HG03103 (cell line): ENCODE data around the gene KLK1.
A peak's percentile ranks its signal among the peaks of the same experiment; 100 is the strongest.

ENCODE experiments used
- ATAC-seq: cut with Tn5 transposase; IDR thresholded peaks from one replicate; pipeline ENCODE4 v1.9.1; 2021; ENCODE audit warnings: low read depth; ENCODE audit not compliant: unreplicated experiment

Gene KLK1

GRCh38 chr19:50836543-50837195 is 13.1 kb upstream of the KLK1 start:
- no peak for ATAC-seq

GRCh38 chr19:50835785-50836542 is 12.4 kb upstream of the KLK1 start:
- ATAC-seq = peak; percentile 82

GRCh38 chr19:50835103-50835784 is 11.7 kb upstream of the KLK1 start:
- ATAC-seq = no peak

- ATAC-seq = no peak
Measured at GRCh38 chr19:50833802-50834167, 10.2 kb upstream of the KLK1 start.

- ATAC-seq = no peak
Measured at GRCh38 chr19:50833117-50833801, 9.7 kb upstream of the KLK1 start, which contains the start of gene KLK15. KLK15 (minus strand) TSS chr19:50833574; CDS start chr19:50831492, 2,082 bp downstream.

GRCh38 chr19:50832666-50833065 is 9.1 kb upstream of the KLK1 start:
- ATAC-seq = no peak

- no peak for ATAC-seq
Measured at GRCh38 chr19:50831026-50831396, 7.4 kb upstream of the KLK1 start.

- ATAC-seq = no peak
Measured at GRCh38 chr19:50830266-50831025, 6.9 kb upstream of the KLK1 start.

- ATAC-seq = no peak
Measured at GRCh38 chr19:50829801-50830200, 6.2 kb upstream of the KLK1 start.

- no peak for ATAC-seq
Measured at GRCh38 chr19:50827476-50827875, 3.9 kb upstream of the KLK1 start.

- ATAC-seq = no peak
Measured at GRCh38 chr19:50826492-50827240, 3.1 kb upstream of the KLK1 start.

- ATAC-seq = no peak
Measured at GRCh38 chr19:50822661-50823208, 852 bp downstream of the KLK1 start.

- ATAC-seq = no peak
Measured at GRCh38 chr19:50821622-50822021, 2.0 kb downstream of the KLK1 start.

GRCh38 chr19:50821248-50821612 is 2.4 kb downstream of the KLK1 start:
- ATAC-seq = no peak

GRCh38 chr19:50820549-50821247 is 2.9 kb downstream of the KLK1 start:
- ATAC-seq = no peak

- ATAC-seq = no peak
Measured at GRCh38 chr19:50820086-50820485, 3.5 kb downstream of the KLK1 start.

- no peak for ATAC-seq
Measured at GRCh38 chr19:50819636-50820035, 4.0 kb downstream of the KLK1 start.

- no peak for ATAC-seq
Measured at GRCh38 chr19:50818859-50819472, 4.6 kb downstream of the KLK1 start.
